Left forelimb (tissue), 1 donor: Measurements from ENCODE around the gene RNASE7.
"Not testable (repeated sequence)": the region's sequence is repeated elsewhere in the genome, so short reads cannot be mapped to it uniquely, and the experiment has no call there.

ENCODE experiments used
- DNase-seq: peaks from one replicate; pipeline ENCODE4 v3.0.0-alpha.2; 2018; ENCODE audit warnings: low spot score

RNASE7 gene, protein sequence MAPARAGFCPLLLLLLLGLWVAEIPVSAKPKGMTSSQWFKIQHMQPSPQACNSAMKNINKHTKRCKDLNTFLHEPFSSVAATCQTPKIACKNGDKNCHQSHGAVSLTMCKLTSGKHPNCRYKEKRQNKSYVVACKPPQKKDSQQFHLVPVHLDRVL

DNA sequence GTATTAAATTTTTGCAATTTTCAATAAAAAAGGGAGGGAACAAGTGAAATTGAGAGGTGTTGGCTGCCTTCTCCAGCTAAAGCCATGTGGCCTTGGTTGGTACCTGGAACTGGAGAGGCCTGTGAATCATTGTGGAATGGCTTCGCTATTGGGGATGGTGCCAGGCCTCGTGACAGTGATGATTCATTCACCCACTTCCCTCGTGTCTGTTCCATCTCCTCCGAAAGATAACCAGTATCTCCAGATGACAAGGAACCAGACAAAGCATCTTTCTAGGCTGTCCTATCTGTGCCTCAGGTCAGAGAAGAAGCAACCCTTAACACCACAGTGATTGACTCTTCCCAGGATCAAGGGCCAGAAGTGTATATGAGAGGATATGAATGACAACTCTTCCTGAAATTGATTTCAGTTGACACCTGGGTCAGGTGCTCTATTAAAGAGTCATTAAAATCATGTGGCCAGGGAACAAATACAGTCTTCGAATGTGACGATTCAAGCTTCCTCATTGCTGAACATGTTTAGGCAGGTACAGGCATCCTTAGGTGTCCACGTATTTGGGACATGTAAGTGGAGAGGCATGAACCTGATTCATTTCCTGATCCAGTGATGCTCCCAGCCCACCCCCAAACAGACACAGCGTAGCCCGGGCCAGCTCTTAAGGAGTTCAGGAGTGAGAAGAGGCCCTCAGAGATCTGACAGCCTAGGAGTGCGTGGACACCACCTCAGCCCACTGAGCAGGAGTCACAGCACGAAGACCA, at the start of gene RNASE7:
Gene RNASE7, plus strand, starts transcription at position 687 of the 758 bp plus-strand sequence. CDS start 631 bp downstream, outside the sequence.
- no peak for DNase-seq

DNA sequence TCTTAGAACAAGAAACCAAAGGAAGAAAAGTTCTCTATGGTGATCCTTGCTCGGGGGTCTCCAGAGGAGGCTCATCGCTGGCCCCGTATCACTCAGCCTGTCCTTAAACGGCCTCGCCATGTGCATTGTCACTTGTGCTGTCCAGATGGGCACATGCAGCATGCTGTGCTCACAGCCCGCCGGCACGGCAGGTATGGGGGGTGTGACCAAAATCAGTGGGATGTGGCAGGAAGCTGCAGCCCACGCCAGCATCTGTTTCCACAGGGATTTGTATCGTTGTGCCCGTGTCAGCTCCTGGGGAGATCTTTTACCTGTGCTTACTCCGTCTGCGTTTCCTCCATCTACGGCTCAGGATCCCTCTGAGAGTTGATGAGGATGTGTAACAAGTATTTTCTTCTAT, 45.6 kb upstream of the RNASE7 start:
- DNase-seq = no peak

DNA sequence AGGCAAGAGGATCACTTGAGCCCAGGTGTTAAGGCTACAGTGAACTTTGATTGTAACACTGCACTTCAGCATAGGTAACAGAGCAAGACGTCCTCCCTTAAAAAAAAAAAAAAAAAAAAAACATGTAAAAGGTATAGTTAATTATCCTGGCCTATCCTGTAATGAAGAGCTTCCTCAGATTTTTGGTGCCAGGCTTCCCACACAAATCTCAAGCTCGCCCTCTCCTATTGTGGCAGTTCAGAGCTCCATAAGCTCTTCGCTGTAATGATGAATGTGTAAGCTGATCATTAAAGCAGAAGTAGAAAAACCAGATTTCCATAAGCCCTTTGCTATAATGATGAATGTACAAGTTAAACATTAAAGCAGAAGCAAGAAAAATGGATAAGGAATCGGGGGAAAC, 45.0 kb upstream of the RNASE7 start:
- DNase-seq = no peak

DNA sequence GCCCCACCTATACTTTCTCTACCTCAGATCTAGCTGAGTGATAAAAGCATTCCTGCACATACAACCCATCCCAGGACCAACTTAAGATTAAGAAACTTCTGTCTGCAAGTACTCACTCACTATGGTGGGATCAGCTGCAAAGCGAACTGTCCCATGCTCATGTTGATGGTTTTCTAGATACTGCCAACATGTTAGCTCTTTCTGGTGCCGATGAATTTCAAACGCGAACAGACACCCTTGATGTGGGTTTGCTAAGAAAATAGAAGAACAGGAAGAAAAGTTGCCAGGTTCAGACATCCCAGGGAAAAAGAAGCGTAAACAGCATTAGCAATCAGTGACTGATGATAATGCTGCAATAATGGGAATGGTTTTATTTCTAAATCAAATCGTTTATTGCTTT, 44.6 kb upstream of the RNASE7 start:
- DNase-seq = no peak

DNA sequence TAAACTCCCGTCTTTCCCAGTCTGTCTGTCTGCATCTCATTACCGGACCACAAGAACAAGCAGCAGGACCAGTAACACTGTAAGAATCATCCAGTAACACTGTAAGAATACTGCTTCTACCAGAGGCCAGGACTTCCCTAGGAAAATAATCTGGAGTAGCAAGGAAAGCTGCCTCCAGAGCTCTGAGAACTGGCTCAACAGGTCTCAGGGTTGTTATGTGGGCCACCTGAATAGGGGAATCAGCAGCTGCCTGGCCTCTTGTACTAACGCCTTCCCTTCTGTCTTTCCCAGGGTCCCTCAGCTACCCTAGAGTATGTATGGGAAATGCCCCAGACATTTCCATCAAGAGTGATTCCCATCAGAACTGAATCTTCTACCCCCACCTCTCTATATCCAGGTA, 44.0 kb upstream of the RNASE7 start:
- DNase-seq = no peak

DNA sequence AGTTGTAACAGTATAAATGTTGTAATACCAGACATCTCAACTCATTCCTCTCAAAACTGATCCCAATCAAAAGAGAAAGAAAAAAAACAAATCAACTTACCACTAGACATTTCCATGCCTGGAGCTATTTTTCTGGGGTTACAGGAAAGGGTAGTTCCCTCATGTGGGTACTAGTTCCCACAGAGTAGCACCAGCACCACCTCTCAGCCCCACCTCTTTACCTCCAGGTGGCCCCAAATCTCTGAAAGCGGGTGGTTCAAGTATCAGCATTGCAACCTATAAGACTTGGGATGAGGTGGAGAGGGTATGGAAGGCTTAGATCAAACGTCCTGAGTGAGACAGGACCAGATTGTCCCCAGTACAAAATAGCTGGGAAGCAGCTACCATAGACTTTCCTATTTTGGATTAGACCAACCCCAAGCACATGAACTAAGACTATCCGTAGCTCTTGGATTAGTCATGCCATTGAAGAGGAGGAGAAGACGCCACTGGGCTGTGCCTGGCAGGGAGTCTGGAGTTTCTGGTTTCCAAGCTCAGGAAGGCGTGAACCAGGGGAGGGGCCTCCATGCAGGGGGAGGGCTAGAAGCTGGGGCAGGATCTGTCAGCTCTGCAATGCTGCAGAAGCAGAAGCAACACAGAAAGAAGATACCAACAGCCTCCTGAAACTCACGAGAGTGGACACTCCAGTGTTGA, 43.3 kb upstream of the RNASE7 start, which contains the start of gene SLC39A2:
Gene SLC39A2, plus strand, starts transcription at position 620 of the 693 bp plus-strand sequence. CDS start 154 bp downstream, outside the sequence.
- DNase-seq = no peak

DNA sequence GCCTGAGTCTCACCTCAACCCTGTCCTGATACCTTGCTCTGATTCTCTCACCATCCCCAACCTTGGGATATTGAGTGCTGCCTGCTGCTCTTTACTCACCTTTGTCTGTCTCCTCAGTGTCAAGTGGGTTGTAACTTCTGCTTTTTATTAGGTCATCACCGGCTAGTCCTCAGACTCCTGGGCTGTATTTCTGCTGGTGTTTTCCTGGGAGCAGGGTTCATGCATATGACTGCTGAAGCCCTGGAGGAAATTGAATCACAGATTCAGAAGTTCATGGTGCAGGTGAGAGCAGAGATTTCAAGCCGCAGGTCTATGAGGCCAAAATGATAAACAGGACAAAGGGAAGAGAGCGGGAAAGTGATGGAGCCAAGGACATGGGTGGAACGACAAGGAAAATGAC, 42.6 kb upstream of the RNASE7 start:
- no peak for DNase-seq

DNA sequence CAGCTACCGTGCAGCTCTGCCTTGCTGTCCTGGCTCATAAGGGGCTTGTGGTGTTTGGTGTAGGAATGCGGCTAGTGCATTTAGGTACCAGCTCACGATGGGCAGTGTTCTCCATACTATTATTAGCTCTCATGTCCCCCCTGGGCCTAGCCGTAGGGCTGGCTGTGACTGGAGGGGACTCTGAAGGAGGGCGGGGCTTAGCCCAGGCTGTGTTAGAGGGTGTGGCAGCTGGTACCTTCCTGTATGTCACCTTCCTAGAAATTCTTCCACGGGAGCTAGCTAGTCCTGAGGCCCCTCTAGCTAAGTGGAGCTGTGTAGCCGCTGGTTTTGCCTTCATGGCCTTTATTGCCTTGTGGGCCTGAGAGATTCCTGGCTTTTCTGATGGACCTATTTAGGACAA, 40.9 kb upstream of the RNASE7 start:
- no peak for DNase-seq

DNA sequence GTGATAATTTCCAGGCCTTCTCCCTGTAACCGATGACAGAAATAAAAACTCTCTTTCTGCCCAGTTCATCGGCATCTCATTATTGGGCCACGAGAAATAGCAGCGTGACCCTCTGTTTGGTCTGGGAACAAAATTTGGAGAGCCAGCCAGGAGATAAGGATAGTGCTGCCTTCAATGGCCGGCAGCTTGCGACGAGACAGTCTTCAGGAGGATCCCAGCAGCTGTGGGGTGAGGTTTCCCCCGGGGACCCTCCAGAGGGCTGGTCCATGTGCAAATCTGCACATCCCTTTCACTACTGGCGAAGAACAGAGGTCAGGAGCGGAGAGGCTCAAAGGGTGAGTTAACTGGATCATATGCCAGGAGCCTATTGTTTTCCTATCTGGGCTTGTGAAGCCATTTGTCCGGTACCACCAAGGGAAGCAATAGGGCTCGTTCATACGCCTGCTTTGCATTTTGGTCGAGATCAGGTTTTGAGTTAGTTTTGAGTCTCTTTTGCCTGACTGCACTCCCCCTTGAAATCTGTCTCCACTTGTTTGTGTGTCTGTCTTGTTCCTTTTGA, 38.3 kb upstream of the RNASE7 start:
- no peak for DNase-seq

DNA sequence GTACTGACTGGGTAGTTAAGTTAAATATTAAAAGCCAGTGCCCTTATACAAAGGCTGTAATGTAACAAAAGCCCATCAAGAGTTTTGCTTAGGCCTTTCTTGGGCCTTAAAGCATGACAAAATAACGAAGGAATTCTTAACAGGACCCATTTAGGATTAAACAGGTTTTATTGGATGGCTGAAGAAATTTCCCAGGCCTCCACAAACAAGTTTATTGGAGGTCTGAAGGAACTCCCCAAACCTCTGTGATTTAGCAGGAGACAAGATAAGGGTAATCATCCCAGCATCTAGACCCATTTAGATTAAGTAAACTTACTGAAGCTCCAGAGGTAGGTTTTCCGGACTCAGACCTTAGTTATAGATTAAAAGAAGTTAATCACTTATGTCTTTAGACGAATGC, 32.4 kb upstream of the RNASE7 start:
- not testable (repeated sequence) for DNase-seq

DNA sequence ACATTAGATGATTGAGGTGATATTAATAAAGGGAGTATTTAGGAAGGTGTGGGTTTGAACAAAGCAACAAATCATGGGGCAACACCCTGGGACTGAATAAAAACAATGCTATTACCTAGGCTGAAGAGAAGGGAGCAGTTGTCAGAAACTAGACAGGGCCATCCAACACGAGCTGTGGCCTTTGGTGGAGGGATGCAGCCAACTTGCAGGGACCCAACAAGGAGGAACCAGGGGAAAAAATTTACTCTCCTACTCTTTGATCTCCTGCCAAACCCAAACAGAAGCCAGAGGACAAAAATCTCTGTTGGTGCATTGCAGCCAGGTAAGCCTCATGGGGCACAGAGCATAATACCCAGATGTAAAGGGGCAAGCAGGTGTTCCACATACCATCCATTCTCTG, 31.0 kb upstream of the RNASE7 start:
- no peak for DNase-seq

DNA sequence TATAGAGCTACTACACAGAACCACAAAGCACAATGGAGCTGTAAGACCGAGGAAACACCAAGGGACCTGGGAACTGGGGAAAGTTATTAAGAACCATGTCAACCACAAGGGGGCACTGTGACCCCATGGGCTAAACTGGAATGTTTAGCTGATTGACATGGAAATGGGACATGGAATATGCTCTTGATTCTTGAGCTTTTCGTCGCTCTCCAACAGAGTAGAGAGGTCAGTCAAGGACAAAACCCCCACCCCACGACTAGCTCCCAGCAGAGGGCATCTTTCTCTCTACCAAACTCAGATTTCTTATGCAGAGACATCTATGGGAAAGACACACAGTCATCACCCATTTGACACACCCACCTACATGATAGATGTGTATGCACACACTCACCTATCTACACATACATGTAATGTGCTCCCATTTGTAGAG, 27.4 kb upstream of the RNASE7 start:
- DNase-seq = peak; percentile 87

DNA sequence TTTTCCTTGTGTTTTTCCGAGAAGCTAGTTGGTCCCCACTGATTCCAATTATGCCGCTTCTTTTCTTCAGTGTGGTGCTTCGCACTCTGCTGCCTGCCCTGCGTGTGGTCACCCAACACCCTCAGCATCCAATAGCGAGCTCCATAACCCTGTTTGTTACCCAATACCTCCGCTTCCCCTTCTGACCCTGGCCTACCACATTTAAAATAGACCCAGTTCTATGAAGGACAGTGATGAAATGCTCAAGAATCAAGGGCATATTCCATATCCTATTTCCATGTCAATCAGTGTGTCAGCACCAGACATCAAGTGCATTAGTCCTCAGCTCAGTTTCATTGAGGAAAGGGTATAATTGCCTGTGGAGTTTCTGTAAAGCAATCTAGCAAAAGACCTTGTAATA, 26.9 kb upstream of the RNASE7 start:
- no peak for DNase-seq

DNA sequence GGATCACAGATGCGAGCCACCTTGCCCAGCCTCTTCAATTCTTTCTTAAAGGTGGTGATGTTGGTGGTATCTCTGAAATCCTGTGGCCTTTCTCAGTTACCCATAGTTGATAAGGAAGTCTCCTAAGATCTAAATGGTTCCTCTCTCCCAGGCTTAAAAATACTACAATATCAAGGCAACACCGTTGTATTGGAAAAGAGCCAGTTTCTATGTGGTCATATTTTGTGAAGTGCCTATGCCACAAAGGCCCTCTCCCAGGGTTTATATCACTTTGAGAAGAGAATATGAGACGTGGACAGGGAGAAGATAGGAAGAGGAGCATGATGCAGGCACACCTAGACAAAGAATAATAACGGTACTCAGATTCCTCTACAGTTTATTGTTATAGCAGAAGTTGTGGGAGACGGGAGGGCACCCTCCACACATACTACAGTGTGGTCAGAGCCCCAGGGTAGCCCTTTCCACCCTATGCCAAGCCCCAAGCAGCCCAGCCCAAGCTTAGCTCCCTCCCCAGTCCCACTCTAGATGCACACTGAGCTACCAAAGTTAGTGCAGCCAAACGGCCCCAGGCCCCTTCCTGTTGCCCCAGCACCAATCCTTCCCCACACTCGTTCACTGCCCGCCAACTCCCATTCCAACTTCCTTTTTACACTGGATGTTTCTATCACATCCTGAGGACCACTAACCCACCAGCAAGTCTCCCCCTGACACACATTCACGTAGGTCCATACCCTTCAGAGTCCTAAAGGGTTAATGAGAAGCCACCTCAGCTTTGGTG, 25.6 kb upstream of the RNASE7 start:
- no peak for DNase-seq

DNA sequence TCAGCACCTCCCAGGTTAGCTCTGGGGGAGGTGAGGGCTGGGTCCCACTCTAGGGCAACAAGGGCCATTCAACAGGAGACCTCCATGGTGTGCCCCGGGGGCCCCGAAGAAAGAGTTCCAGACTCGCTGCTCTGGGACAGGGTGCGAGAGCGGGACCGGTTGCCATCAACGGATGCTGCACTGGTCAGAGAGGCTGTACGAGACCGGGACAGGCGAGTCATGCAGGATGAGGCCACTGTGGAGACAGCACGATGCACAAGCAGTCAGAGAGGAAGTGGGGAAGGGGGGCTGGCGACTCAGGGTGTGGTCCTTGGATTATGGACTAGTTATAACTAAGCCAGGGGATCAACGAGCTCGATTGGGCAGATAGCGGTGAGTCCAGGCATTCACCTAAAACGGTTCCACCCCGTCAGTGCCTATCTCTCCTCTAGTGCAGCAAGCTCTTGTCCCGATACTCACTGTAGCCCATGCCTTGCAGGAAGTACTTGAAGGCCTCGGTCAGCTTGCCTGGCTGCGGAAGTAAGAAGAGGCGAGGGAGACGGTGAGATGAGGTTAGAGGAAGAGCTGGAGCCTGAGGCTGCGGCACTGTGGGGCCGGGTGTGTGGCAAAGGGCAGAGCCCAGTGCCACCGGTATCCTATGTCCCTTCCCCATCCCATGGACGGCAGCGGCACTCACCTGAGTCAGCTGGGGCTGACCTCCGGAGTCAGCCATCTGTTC, 24.5 kb upstream of the RNASE7 start:
- DNase-seq = no peak

DNA sequence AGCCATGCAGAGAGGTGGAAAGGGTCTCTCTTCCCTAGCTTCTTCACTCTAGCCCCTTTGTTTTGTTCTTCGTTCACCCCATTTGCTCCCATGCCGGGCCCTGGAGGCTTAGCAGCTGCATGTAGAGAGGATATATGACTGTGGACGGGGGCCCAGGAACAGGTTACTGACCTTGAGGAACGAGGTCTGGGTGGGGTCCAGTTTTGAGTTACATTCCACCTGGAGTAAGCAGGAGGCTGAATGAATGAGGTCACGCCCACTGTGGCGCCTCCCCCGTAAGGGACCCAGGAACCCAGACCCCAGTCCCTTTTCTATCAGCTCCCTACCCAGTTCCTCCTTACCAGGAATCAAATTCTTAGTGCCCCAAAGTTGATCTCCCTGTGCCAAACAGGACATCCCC, 23.9 kb upstream of the RNASE7 start:
- DNase-seq = no peak

DNA sequence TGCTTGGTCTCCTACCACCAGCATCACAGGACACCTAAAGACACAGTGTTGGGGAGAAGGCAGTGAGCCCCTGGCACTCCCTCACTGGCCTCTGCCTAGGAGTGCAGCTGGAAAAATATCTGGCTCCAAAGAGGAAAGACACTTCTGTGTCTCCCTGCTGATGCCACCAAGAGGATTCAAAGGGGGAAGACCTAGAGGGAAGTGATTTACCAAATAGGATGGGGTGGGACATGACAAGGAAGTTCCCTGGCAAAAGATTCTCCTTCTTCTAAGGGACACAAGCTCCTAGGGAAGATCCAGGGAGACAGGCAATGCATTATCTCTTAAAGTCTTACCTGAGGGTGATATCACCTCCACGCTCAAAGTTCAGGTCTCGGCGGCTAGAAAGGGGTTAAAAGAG, 23.4 kb upstream of the RNASE7 start:
- DNase-seq = no peak

DNA sequence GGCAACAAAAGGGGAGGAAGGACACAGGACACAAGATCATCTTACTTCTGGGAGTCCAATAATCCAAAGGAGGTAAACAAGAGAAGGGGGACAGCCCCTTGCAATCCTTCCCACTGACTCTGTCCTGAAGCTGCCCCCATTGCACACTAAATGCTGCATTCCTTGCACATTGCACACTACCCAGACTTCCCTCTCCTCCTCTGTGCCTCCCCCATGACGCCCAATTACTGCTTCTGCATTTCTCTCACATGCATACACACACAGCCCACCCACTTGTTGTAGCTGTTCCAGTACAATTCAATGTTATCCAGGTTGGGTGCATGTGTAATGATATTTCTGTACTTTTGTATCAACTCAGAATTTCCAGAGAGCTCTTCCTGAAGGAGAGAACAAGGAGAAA, 22.8 kb upstream of the RNASE7 start:
- no peak for DNase-seq

DNA sequence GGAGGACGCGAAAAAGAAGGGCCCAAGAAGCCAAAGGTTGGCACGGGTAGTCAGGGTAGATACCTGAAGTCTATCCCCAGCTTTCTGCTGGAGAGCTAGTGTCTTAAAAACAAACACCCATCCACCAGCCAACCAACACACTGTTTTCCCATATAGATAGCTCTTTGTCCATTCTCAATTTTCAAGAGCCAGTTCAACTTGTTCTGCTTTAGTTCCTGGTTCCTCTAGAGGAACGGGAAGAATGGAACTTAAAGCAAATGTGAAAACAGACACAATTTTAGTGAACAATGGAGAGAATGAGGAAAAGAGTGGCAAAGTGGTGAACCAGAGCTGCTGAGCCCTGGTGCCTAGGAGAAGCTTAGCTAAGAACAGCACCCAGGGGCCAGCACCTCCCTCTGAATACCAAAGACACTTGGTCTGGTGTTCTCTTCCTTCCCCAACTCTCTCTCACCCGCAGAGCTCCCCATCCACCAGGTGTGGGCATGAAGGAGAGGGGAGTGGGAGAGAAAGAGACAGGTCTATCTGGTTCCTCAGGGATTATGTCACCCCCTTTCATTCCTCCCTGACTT, 21.1 kb upstream of the RNASE7 start:
- DNase-seq = no peak

DNA sequence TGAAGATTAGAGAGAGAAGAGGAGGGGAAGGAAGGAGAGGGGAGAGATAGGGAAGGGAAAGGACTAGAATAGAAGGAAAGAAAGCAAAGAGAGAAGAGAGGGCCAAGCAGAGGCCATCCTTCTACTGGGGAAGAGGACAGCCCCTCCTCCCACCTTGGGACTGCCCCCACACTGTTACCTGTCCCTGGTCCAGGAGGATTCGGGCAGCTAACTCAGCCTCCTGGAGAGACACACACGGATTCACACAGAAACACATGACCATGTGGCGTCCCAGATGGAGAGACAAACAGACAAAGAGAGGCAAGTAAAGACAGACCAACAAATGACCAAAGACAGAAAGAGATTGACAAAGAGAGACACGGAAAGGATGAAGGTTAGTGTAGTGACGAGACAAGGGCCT, 19.5 kb upstream of the RNASE7 start:
- DNase-seq = no peak

DNA sequence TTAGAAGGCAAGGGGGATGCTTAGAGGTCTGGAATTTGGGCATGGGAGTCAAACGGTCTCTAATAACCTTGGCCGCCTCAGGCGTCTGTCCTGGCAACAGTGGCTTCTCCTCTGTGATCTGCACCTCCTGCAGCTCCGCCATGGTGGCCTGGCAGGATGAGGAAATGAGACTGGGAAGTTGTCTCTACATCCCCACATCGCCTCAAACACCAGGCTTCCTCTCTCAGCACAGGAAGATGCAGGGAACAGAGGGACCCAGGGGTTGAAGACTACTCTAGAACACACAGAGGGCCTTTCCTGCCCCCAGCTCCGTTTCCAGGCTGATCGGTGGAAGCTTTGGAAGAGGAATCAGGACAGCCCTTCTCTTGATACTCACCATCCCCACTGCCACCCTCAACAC, 19.0 kb upstream of the RNASE7 start:
- no peak for DNase-seq
